Loucy (cell line): Measurements from ENCODE around the gene NOXO1.

Experiments used
- CTCF ChIP-seq: fragments of 200-600 bp; sonication (generic); conservative IDR thresholded peaks from 2 replicates; pipeline ENCODE4 v1.5.1; 2014; ENCODE audit warnings: mild to moderate bottlenecking, antibody characterized with exemption, low read length
- EZH2phosphoT487 ChIP-seq: fragments of 200-600 bp; IDR thresholded peaks from 2 replicates; pipeline ENCODE4 v1.6.1; 2018; ENCODE audit warnings: antibody characterized with exemption, mild to moderate bottlenecking, moderate library complexity, borderline replicate concordance

DNA sequence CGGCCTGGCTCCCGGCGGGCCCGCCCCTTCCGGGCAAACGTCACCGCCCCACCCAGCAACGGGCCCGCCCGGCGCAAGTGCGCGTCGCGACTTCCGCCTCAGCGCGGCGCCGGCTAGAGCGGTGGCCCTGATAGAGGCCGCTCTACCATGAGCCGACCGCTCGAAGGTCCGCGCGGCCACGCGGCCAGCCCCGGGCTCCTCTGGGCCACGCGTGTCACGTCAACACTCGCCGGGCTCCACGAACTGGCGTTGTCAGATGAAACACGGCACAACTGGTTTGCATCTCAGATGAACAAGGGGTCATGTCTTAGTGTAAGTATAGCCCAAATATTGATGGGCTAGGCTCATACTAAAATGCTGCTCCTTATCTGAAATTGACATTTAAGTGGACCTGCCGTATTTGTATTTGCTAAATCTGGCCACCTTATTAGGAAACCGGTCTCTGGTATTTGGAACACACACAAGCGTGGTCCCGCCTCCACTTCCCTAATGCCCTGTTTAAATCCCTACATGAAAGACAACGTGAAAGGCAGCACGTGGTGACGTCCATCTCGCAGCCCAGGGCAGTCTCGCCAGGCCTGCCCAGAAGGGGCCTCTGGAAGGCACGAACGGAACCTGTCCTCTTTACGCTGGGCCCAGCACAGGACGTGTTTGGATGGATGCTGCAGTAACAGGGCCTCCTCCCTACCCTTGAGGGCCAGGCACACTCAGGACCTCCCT lies 28.7 kb upstream of the NOXO1 start, which contains the start of gene ZNF598:
- TF ChIP-seq CTCF: no peak
- no peak for TF ChIP-seq EZH2phosphoT487
